Measurements from ENCODE around the gene ACOXL.

ACOXL gene

DNA sequence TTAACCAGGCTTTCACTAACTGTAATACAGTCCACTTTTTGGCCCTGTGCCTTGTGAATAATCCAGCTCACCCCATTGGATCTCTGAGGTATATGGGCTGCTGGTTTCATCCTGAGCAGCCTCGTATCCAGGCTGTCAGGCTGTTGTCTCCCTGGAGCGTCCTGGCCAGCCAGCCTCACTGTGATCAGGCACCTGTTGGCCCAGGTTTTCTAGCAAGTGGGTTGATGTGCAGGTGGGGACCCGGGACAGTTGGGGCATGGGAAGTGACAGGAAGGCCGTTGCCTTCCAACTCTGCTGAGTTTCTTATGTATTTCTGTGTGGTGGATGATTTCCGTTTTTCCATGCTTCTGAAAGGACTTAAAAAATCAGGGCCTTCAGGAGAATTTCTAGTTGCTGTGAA is 132.4 kb downstream of the ACOXL start:
- no peak for TF ChIP-seq Cebpa-rat (IDR thresholded peaks at IDR 0.05)
- Histone ChIP-seq H3K4me1 (peaks cover 0 to 32% (median 22%) of the 10 kb centered on the region in 10 experiments; a peak in 16 of 20 replicates), H3K9me3 (replicated peaks in 1 of 11) (no peaks in the 10 kb centered on the region), H3K4me2 (no peak overlapping the region; a peak in 1 of 22 replicates), H3K9ac (no peak overlapping the region), H3K4me3 (no peak overlapping the region), H3K36me3 (no peaks in the 10 kb centered on the region), H3K27ac (no peak overlapping the region), H3K27me3 (no peaks in the 10 kb centered on the region), H4K20me1 (no peaks in the 10 kb centered on the region)

DNA sequence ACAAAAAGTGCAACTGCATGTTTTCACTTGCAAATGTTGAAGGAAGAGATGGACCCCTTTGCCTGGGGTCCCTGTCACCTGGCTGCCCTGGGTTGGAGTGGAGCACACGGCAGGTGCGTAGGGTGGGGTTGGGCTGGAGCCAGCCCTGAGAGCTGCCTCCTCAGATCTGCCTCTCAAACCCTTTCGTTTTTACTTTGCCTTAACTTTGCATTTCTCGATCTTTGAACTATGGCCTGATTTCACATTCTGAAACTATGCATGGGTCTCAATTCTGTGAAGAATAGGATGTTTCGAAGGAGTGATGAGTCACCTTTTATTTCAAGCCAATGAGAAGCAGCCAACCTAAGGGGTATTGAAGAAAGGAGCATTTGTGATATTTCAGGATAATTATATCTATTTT is 132.8 kb downstream of the ACOXL start:
- no peak overlapping the region for H3K27ac ChIP-seq
- no peaks in the 10 kb centered on the region for H3K36me3 ChIP-seq
- H3K9ac ChIP-seq: no peak overlapping the region
- peaks cover 0 to 28% (median 17%) of the 10 kb centered on the region in 10 experiments; a peak in 14 of 20 replicates for H3K4me1 ChIP-seq
- no peaks in the 10 kb centered on the region for H4K20me1 ChIP-seq
- H3K4me3 ChIP-seq: no peak overlapping the region
- H3K9me3 ChIP-seq (replicated peaks in 1 of 11): no peaks in the 10 kb centered on the region
- no peak for TF ChIP-seq Cebpa-rat (IDR thresholded peaks at IDR 0.05)
- no peak overlapping the region; a peak in 1 of 22 replicates for H3K4me2 ChIP-seq
- no peaks in the 10 kb centered on the region for H3K27me3 ChIP-seq

DNA sequence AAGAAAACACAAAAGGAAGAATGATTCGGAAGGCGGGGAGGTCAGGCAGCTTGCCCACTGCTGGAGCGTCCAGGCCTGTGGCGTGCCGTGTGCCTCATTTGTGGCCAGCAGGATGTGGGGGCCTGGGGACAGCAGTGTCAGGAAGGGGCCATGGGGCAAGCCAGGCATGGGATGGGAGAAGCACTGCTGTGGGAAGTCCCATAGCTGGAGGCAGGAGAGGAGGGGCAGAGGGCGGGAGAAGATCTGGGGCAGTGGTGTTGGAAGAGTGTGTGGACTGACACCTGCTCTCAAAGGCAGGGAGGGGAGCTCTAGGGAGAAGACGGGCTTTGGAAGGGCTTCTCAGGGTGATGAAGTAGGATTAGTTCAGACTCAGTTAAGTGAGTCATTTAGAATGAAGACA is 133.7 kb downstream of the ACOXL start:
- no peak for TF ChIP-seq Cebpa-rat (IDR thresholded peaks at IDR 0.05)
- Histone ChIP-seq H3K9ac (no peak overlapping the region), H3K4me1 (peaks cover 0 to 19% (median 9%) of the 10 kb centered on the region in 10 experiments; a peak in 14 of 20 replicates)

DNA sequence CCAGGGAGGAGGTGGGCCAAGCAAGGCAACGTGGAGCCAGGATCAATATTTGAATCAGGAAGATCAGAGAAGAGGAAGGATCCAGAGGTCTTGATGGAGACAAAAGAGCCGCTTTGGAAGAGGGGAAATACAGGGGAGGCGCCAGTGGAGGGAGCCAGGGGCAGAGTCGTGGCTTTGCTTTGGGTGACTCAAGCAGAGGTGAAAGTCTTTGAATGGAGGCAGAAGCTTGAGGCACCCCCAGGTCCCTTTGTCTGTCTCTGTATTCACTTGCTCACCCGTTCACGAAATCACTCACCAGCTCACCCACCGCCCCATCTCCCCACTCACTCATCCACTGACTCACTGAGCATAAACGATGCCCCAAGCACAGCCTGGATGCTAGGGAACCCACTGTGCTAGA is 134.1 kb downstream of the ACOXL start:
- no peak overlapping the region for H3K9ac ChIP-seq
- no peaks in the 10 kb centered on the region for H3K27me3 ChIP-seq
- no peak overlapping the region for H3K4me3 ChIP-seq
- H3K4me2 ChIP-seq: peak overlapping the region in 3 of 11 experiments; percentile 20 to 30 (median 28); a peak in 4 of 22 replicates
- no peaks in the 10 kb centered on the region for H3K9me3 ChIP-seq (replicated peaks in 1 of 11)
- no peaks in the 10 kb centered on the region for H3K36me3 ChIP-seq
- TF ChIP-seq Cebpa-rat (IDR thresholded peaks at IDR 0.05): no peak
- H3K27ac ChIP-seq: no peak overlapping the region
- H4K20me1 ChIP-seq: no peaks in the 10 kb centered on the region
- H3K4me1 ChIP-seq: peaks cover 0 to 15% (median 6%) of the 10 kb centered on the region in 10 experiments; a peak in 12 of 20 replicates

More for the DNA sequence above, 133.7 kb downstream of the ACOXL start:
- Histone ChIP-seq H3K27ac (no peak overlapping the region), H3K4me3 (no peak overlapping the region), H3K36me3 (no peaks in the 10 kb centered on the region), H4K20me1 (no peaks in the 10 kb centered on the region), H3K9me3 (replicated peaks in 1 of 11) (no peaks in the 10 kb centered on the region), H3K4me2 (peak overlapping the region in 7 of 11 experiments; percentile 20 to 42 (median 28); a peak in 7 of 22 replicates), H3K27me3 (no peaks in the 10 kb centered on the region)

DNA sequence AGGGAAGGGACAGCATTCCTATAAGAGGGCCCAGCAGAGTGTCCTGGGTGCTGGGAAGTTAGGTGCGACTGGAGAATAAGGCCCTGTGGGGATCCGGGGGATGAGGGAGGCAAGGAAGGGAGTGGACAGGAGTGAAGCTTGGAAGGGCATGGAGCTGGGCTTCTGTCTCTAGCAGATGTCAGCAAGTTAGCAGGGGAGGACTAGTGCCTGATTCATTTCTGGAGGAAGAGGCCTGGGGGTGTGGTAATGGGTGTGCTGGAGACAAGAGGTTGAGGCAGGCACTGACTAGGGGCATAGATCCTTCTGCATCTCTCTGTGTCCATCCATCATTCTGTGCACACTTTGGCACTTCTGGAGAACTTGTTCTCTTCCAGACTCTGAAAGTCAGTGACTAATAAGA is 134.7 kb downstream of the ACOXL start:
- no peaks in the 10 kb centered on the region for H3K9me3 ChIP-seq (replicated peaks in 1 of 11)
- no peak overlapping the region for H3K27ac ChIP-seq
- H3K4me3 ChIP-seq: no peak overlapping the region
- H3K36me3 ChIP-seq: no peaks in the 10 kb centered on the region
- H3K9ac ChIP-seq: no peak overlapping the region
- no peaks in the 10 kb centered on the region for H4K20me1 ChIP-seq
- no peak overlapping the region for H3K4me2 ChIP-seq
- H3K4me1 ChIP-seq: peaks cover 0 to 10% (median 5%) of the 10 kb centered on the region in 10 experiments; a peak in 9 of 20 replicates
- H3K27me3 ChIP-seq: no peaks in the 10 kb centered on the region
- no peak for TF ChIP-seq Cebpa-rat (IDR thresholded peaks at IDR 0.05)

DNA sequence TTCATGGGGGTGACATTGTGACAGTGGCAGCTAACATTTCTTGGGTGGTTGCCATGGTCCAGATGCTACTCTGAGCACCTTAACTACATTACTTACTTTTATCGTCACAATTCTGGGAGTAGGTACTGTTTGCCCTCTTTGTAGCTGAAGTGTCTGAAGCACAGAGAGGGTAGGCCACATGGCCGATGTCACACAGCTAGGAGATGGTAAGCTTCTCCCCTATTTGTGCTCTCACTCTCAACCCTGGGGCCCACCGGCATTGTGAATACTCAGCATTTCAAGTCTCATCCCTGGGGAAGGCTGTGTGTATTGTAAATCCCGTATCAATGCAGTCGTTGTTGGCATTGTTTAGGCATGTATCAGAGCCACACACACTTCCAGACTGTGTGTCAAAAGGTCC is 136.6 kb downstream of the ACOXL start:
- no peaks in the 10 kb centered on the region for H3K27me3 ChIP-seq
- H3K4me2 ChIP-seq: no peak overlapping the region
- no peaks in the 10 kb centered on the region for H4K20me1 ChIP-seq
- no peaks in the 10 kb centered on the region for H3K36me3 ChIP-seq
- no peak overlapping the region for H3K27ac ChIP-seq
- TF ChIP-seq Cebpa-rat (IDR thresholded peaks at IDR 0.05): no peak
- H3K4me3 ChIP-seq: no peak overlapping the region
- H3K9me3 ChIP-seq (replicated peaks in 1 of 11): no peaks in the 10 kb centered on the region
- H3K9ac ChIP-seq: no peak overlapping the region
- H3K4me1 ChIP-seq: peaks cover under 1 to 26% (median 17%) of the 10 kb centered on the region in 10 experiments; a peak in 18 of 20 replicates

DNA sequence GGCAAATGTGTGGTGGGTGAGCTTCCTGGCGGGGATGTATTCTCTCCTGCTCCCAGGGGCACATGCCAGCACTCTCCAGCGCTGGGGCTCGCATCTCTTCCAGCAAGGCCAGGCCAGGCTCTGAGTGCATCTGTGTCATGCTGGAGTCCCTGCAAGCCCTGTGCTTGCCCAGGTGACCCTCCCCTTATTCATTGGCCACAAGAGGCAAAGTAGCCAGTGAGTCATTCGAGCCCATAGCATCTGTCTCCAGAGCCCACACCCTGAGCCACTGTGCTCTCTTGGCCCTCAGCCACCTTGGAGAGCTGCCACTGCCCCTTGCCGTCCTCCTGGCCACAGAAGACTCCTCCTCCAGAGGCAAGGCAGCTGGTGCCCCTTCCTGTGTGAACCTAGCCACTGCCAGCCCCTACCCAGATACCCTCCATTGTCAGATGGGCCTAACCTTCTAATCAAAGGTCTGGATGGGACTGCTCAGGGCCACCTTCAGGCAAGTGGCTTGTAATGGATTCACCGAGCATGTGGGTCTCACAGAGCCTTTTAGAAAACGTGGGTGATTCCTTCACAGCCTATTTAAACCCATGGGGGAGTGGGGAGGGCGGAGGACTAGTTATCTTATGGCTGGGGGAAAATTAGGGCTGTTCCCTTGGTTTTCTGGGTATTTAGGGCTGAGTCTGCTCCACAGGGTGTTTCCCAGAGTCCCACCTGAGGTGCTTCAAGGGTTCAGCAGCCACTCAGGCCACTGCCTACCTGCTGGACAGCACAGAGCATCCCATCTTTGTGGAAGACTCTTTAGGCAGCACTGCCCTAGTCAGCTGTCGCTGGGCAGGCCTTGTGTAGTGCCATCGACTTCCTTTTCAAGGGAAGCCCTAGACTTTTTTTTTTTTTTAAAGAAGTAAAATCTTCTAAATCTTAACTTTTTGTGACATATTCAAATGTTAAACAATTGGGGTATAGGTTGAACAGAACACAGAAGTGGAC is 137.4 kb downstream of the ACOXL start:
- no peaks in the 10 kb centered on the region for H3K9me3 ChIP-seq (replicated peaks in 1 of 11)
- peaks cover 9 to 34% (median 25%) of the 10 kb centered on the region in 10 experiments for H3K4me1 ChIP-seq
- no peaks in the 10 kb centered on the region for H3K36me3 ChIP-seq
- no peaks in the 10 kb centered on the region for H4K20me1 ChIP-seq
- H3K4me3 ChIP-seq: no peak overlapping the region
- TF ChIP-seq Cebpa-rat (IDR thresholded peaks at IDR 0.05): no peak
- no peak overlapping the region for H3K4me2 ChIP-seq
- no peak overlapping the region for H3K27ac ChIP-seq
- H3K27me3 ChIP-seq: no peaks in the 10 kb centered on the region
- no peak overlapping the region for H3K9ac ChIP-seq

DNA sequence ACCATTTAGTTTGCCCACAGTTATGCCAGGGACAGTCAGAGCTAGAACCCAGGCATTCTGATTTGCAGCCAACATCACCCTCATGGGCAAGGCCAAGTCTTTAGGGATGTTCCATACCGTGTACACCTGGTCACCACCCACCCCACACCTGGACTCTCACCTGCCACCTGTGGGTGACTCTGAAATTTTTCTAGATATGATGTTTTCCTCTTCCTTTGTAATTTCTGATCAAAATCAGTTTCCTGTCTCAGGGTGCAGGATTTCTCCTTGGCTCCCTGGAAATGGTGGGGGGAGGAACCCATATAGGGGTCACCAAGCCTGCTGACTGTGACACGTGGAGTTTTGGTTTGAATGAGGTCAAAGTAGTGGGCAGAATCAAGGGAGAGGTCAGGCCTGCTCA is 138.2 kb downstream of the ACOXL start:
- Histone ChIP-seq H3K9me3 (replicated peaks in 1 of 11) (no peaks in the 10 kb centered on the region), H3K4me1 (peaks cover 16 to 40% (median 33%) of the 10 kb centered on the region in 10 experiments), H3K27me3 (no peaks in the 10 kb centered on the region), H4K20me1 (0 out of 22 replicates have a peak, but pooled peaks cover 0 to 3% (median 0%) of the 10 kb centered on the region in 11 experiments), H3K27ac (no peak overlapping the region), H3K4me3 (no peak overlapping the region), H3K9ac (no peak overlapping the region), H3K4me2 (no peak overlapping the region), H3K36me3 (no peaks in the 10 kb centered on the region)
- TF ChIP-seq Cebpa-rat (IDR thresholded peaks at IDR 0.05): no peak

DNA sequence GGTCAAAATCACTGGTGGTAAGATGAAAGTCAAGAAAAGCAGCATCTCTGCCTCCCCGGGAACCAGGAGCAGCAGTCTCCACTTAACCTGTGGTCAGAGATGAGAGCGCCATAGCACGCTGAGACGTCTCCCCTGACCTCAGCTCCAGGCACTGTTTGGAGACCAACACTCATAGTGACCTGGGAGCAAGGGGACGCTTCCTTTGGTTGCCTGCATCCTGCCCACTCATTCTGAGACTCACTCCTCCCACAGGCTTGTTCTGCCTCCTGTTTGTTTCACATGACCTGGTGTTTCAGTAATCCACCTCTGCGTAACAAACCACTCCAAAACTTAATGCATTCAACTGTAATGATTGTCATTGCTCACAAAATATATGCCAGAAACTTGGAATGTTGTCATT is 139.3 kb downstream of the ACOXL start:
- Histone ChIP-seq H3K4me1 (peaks cover 27 to 42% (median 38%) of the 10 kb centered on the region in 10 experiments), H4K20me1 (0 out of 22 replicates have a peak, but pooled peaks cover 0 to 5% (median 0%) of the 10 kb centered on the region in 11 experiments), H3K36me3 (no peaks in the 10 kb centered on the region), H3K4me3 (no peak overlapping the region), H3K9me3 (replicated peaks in 1 of 11) (no peaks in the 10 kb centered on the region), H3K4me2 (no peak overlapping the region), H3K9ac (no peak overlapping the region), H3K27me3 (no peaks in the 10 kb centered on the region), H3K27ac (no peak overlapping the region)
- TF ChIP-seq Cebpa-rat (IDR thresholded peaks at IDR 0.05): no peak
